Astrocyte (in vitro differentiated cells and primary cell): ENCODE results near the gene MYO15A. TPM values are rescaled to one million over a fixed set of nuclear protein-coding genes. Genes with fewer than 3 reads are reported as not detected.

ENCODE experiments used
- DNase-seq: peaks from one replicate; pipeline ENCODE4 v3.0.0-alpha.2; 2010; ENCODE audit warnings: low read depth
- FAIRE-seq: peaks from 2 replicates; lab custom pipeline; 2011; peaks lifted over from hg19 to GRCh38; lab: Jason Lieb, UNC
- H2AFZ ChIP-seq: 2 replicates; pipeline ENCODE4 v1.6.0; 2012; ENCODE audit warnings: low read depth, low read length, inconsistent platforms
- H3K27ac ChIP-seq: 2 replicates; pipeline ENCODE4 v1.5.1; 2011; ENCODE audit warnings: low read depth, low read length, inconsistent platforms
- H3K27me3 ChIP-seq: 2 replicates; pipeline ENCODE4 v1.6.0; 2011; ENCODE audit warnings: low read length, inconsistent platforms; ENCODE audit not compliant: insufficient read depth
- H3K36me3 ChIP-seq: 2 replicates; pipeline ENCODE4 v1.5.1; 2011; ENCODE audit warnings: low read length, inconsistent platforms; ENCODE audit not compliant: insufficient read depth
- H3K4me1 ChIP-seq: 2 replicates; pipeline ENCODE4 v1.5.1; 2011; ENCODE audit warnings: low read length, inconsistent platforms; ENCODE audit not compliant: insufficient read depth
- H3K4me2 ChIP-seq: 2 replicates; pipeline ENCODE4 v1.6.0; 2012; ENCODE audit warnings: low read length, inconsistent platforms
- H3K4me3 ChIP-seq: 2 replicates; pipeline ENCODE4 v1.5.1; 2011; ENCODE audit warnings: low read depth, mild to moderate bottlenecking, low read length, inconsistent platforms; ENCODE audit not compliant: insufficient read depth
- H3K79me2 ChIP-seq: 2 replicates; pipeline ENCODE4 v1.6.0; 2012; ENCODE audit warnings: mild to moderate bottlenecking, low read length, inconsistent platforms; ENCODE audit not compliant: insufficient read depth
- H3K9ac ChIP-seq: 2 replicates; pipeline ENCODE4 v1.6.0; 2012; ENCODE audit warnings: mild to moderate bottlenecking, low read length, inconsistent platforms
- H3K9me3 ChIP-seq: 2 replicates; pipeline ENCODE4 v1.5.1; 2012; ENCODE audit warnings: low read depth, mild to moderate bottlenecking, low read length, inconsistent platforms; ENCODE audit not compliant: insufficient read depth
- H4K20me1 ChIP-seq: 2 replicates; pipeline ENCODE4 v1.6.0; 2012; ENCODE audit warnings: low read length, inconsistent platforms; ENCODE audit not compliant: insufficient read depth
- H3K27ac Mint-ChIP-seq: one replicate; pipeline ENCODE4 v1.8.0; 2021; ENCODE audit warnings: mild to moderate bottlenecking, mixed read lengths; ENCODE audit not compliant: unreplicated experiment
- H3K27me3 Mint-ChIP-seq: one replicate; pipeline ENCODE4 v1.8.0; 2021; ENCODE audit warnings: low read depth, mixed read lengths; ENCODE audit not compliant: unreplicated experiment
- H3K36me3 Mint-ChIP-seq: one replicate; pipeline ENCODE4 v1.8.0; 2021; ENCODE audit warnings: low read depth, mixed read lengths; ENCODE audit not compliant: unreplicated experiment
- H3K4me1 Mint-ChIP-seq: one replicate; pipeline ENCODE4 v1.8.0; 2021; ENCODE audit warnings: low read depth, mixed read lengths; ENCODE audit not compliant: unreplicated experiment
- H3K4me3 Mint-ChIP-seq: one replicate; pipeline ENCODE4 v1.8.0; 2021; ENCODE audit warnings: mild to moderate bottlenecking, moderate library complexity, mixed read lengths; ENCODE audit not compliant: unreplicated experiment
- H3K9me3 Mint-ChIP-seq: one replicate; pipeline ENCODE4 v1.8.0; 2021; ENCODE audit warnings: mild to moderate bottlenecking, mixed read lengths; ENCODE audit not compliant: unreplicated experiment
- EZH2 ChIP-seq: IDR thresholded peaks from 2 replicates; pipeline ENCODE4 v1.6.1; 2012; ENCODE audit warnings: mild to moderate bottlenecking, low read length, inconsistent platforms; ENCODE audit not compliant: insufficient read depth
- total RNA-seq: library from RNA; stranded (reverse); gene quantifications from 2 replicates; pipeline ENCODE4 v1.2.1, GENCODE V29; 2021
- TF ChIP-seq, protein P1 (sequence below): IDR thresholded peaks from 2 replicates; pipeline ENCODE4 v1.5.1; 2011; ENCODE audit warnings: low read depth, mild to moderate bottlenecking, inconsistent platforms, low read length, moderate library complexity; ENCODE audit not compliant: insufficient read depth

The MYO15A gene
- total RNA-seq, 1 donor from 2014 or later: 0.32 TPM

DNA sequence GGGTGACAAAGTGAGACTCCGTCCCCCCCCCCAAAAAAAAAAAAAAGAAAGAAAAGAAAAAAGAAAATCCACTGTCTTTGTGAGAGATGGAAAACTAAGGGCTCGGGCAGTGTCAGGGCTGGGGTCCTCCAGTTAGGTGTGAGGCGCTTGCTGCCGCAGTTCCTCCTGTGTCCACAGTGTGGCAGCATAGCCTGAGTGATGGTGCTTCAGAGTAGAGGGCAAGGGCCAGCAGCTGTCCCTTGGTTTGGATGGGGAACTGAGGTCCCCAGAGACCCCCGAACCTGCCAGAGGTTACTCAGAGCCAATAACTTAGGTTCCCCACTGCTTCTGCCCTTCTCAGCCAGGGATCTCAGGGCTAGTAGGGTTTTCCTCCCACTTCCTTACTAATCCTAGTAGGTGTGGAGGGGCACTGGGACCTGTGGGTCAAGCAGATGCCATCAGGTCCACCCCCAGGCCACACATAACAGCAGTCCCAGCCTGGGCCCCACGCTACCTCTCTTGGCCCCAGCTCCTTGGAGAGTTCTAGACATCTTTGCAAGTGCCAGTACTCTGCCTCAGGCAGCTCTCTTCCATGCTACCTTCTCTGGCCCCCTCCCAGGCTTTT lies 109.0 kb downstream of the MYO15A start:
- Mint-ChIP-seq H3K4me1 (peaks cover 6% of the 10 kb centered on the region), H3K36me3 (no peaks in the 10 kb centered on the region), H3K27me3 (no peaks in the 10 kb centered on the region), H3K9me3 (no peaks in the 10 kb centered on the region), H3K4me3 (no peak overlapping the region), H3K27ac (no peak overlapping the region)
- Histone ChIP-seq H2AFZ (no peak overlapping the region), H3K36me3 (no peaks in the 10 kb centered on the region), H3K4me2 (no peak overlapping the region), H3K4me3 (no peak overlapping the region), H3K79me2 (no peaks in the 10 kb centered on the region), H3K27ac (no peak overlapping the region), H3K27me3 (no peaks in the 10 kb centered on the region), H3K9me3 (no peaks in the 10 kb centered on the region), H3K4me1 (peaks cover 17% of the 10 kb centered on the region), H4K20me1 (no peaks in the 10 kb centered on the region), H3K9ac (no peak overlapping the region)
- FAIRE-seq (no peak), DNase-seq (peak; percentile 8)
- TF ChIP-seq, protein P1, sequence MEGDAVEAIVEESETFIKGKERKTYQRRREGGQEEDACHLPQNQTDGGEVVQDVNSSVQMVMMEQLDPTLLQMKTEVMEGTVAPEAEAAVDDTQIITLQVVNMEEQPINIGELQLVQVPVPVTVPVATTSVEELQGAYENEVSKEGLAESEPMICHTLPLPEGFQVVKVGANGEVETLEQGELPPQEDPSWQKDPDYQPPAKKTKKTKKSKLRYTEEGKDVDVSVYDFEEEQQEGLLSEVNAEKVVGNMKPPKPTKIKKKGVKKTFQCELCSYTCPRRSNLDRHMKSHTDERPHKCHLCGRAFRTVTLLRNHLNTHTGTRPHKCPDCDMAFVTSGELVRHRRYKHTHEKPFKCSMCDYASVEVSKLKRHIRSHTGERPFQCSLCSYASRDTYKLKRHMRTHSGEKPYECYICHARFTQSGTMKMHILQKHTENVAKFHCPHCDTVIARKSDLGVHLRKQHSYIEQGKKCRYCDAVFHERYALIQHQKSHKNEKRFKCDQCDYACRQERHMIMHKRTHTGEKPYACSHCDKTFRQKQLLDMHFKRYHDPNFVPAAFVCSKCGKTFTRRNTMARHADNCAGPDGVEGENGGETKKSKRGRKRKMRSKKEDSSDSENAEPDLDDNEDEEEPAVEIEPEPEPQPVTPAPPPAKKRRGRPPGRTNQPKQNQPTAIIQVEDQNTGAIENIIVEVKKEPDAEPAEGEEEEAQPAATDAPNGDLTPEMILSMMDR: peak; percentile 90
- no peak for TF ChIP-seq EZH2

DNA sequence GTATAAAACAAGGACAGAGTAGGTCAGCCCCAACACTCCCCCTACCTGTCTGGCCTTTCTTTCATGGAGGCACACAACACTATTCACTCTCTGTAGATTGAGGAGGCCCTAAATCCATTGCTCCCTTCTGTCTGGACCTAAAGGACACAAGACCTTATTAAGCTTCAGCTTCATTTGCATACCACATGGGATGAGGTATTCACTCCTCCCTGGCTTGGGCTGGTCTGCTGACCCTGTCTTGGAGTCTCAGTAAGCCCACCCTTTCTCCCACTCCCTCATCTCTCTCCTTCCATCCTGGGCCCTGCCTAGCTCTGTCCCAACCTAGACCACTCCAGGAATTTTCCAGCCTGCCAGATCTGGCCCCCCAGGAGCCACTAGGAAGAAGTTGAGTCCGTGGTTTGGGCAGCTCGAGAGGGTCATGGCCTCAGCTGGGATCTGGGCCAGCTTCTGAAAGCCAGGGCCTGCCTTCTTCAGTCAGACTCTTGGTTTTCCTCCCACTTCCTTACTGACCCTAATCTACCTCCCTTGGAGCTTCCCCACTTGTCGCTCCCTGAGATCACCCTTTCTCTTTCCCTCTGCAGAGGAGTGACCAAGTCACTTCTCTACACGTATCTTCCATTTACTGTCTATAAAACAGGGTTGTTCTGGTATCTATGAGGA lies 110.3 kb downstream of the MYO15A start:
- no peaks in the 10 kb centered on the region for H4K20me1 ChIP-seq
- no peaks in the 10 kb centered on the region for H3K36me3 ChIP-seq
- no peak overlapping the region for H3K9ac ChIP-seq
- Mint-ChIP-seq H3K27ac (no peak overlapping the region), H3K36me3 (no peaks in the 10 kb centered on the region), H3K9me3 (no peaks in the 10 kb centered on the region), H3K4me3 (peak overlapping the region; percentile 31), H3K27me3 (no peaks in the 10 kb centered on the region), H3K4me1 (peaks cover 6% of the 10 kb centered on the region)
- H2AFZ ChIP-seq: no peak overlapping the region
- TF ChIP-seq, protein P1: no peak
- TF ChIP-seq EZH2: no peak
- FAIRE-seq: no peak
- peak overlapping the region; percentile 25 for H3K4me2 ChIP-seq
- no peak overlapping the region for H3K4me3 ChIP-seq
- H3K9me3 ChIP-seq: no peaks in the 10 kb centered on the region
- peak; percentile 59 for DNase-seq
- H3K27me3 ChIP-seq: no peaks in the 10 kb centered on the region
- H3K4me1 ChIP-seq: peaks cover 17% of the 10 kb centered on the region
- H3K79me2 ChIP-seq: no peaks in the 10 kb centered on the region
- H3K27ac ChIP-seq: no peak overlapping the region

DNA sequence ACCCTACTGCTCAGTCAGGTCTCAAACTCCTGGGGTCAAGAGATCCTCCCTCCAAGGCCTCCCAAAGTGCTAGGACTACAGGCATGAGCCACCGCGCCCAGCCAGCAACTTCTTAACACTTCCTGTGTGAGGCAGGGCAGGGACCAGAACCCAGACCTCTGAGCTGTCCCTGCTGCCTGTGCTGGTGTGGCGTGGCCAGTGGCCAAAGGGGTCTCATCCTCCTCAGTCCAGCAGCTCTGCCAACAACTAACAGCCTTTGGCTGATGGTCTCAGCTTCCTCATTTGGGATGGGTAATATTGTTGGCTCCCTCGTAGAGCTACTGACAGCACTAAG lies 115.5 kb downstream of the MYO15A start:
- Histone ChIP-seq H2AFZ (no peak overlapping the region), H3K4me1 (peaks cover 31% of the 10 kb centered on the region), H3K9ac (no peak overlapping the region), H3K4me2 (no peak overlapping the region), H4K20me1 (peaks cover 32% of the 10 kb centered on the region), H3K36me3 (no peaks in the 10 kb centered on the region), H3K27ac (no peak overlapping the region), H3K79me2 (peaks cover 32% of the 10 kb centered on the region), H3K9me3 (no peaks in the 10 kb centered on the region), H3K27me3 (no peaks in the 10 kb centered on the region), H3K4me3 (no peak overlapping the region)
- Mint-ChIP-seq H3K4me3 (no peak overlapping the region), H3K27me3 (no peaks in the 10 kb centered on the region), H3K36me3 (no peaks in the 10 kb centered on the region), H3K27ac (no peak overlapping the region), H3K9me3 (peaks cover 2% of the 10 kb centered on the region), H3K4me1 (peaks cover 7% of the 10 kb centered on the region)
- DNase-seq (no peak), FAIRE-seq (no peak)
- TF ChIP-seq, protein P1: no peak
- no peak for TF ChIP-seq EZH2
